Measurements from ENCODE around the gene MYPOP.

MYPOP gene

DNA sequence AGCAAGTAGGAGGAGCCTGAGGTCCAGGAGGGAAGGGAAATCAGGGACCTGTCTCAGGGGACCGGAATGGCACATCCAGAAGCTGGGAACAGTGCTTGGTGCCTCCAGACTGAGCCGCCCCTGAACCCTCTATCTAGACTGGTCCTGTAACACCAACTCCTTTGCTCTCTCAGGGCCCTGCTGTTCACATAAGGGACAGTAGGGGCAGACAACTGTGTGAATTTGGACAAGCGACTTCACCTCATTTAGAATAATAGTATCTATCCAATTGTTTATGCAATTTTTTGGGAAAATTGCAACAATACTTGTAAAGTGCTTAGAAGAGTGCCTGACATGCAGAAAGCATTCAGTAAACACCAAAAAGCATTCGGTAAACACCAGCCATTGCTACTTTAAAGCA lies 53.5 kb downstream of the MYPOP start:
- Histone ChIP-seq H3K4me1 (ENCODE audit: low read length) (no peaks in the 10 kb centered on the region), H3K9ac (ENCODE audit: low read length) (no peak overlapping the region), H3K9me3 (ENCODE audit: insufficient read depth, low read length) (no peaks in the 10 kb centered on the region), H3K79me2 (ENCODE audit: low read length) (peaks cover 7% of the 10 kb centered on the region; the same call in 1 of the 2 replicates), H3K36me3 (replicated peaks; ENCODE audit: low read depth, low read length) (peaks cover 75% of the 10 kb centered on the region), H3K4me2 (ENCODE audit: low read length) (no peak overlapping the region), H3K27ac (ENCODE audit: low read length) (no peak overlapping the region), H3K27me3 (ENCODE audit: low read depth, low read length) (no peaks in the 10 kb centered on the region), H2AFZ (ENCODE audit: low read depth, low read length) (no peak overlapping the region), H4K20me1 (ENCODE audit: insufficient read depth, low read length) (no peaks in the 10 kb centered on the region), H3K4me3 (ENCODE audit: low read length) (no peak overlapping the region)
- TF ChIP-seq EZH2phosphoT487 (IDR thresholded peaks at IDR 0.05; ENCODE audit: low read depth), result no peak
- TF ChIP-seq, protein P1, sequence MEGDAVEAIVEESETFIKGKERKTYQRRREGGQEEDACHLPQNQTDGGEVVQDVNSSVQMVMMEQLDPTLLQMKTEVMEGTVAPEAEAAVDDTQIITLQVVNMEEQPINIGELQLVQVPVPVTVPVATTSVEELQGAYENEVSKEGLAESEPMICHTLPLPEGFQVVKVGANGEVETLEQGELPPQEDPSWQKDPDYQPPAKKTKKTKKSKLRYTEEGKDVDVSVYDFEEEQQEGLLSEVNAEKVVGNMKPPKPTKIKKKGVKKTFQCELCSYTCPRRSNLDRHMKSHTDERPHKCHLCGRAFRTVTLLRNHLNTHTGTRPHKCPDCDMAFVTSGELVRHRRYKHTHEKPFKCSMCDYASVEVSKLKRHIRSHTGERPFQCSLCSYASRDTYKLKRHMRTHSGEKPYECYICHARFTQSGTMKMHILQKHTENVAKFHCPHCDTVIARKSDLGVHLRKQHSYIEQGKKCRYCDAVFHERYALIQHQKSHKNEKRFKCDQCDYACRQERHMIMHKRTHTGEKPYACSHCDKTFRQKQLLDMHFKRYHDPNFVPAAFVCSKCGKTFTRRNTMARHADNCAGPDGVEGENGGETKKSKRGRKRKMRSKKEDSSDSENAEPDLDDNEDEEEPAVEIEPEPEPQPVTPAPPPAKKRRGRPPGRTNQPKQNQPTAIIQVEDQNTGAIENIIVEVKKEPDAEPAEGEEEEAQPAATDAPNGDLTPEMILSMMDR (IDR thresholded peaks at IDR 0.05; ENCODE audit: low read depth, low read length), result no peak

DNA sequence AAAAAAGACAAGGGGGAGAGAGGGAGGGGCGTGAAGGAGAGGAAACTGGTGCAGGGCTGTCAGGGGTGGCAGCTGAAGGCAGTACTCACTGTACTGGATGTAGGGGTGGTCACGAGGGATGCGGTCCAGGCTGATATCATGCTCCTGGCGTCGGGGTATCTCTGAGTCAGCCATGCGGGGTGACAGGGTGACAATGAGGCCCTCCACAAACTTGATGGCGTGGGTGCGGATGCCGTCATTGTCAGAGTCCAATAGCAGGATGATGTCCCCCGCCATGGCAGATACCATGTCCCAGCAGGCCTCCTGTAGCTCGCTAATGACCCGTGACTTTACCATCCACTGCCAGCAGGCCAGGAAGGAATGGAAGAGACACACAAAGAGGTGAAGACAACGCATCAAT lies 54.8 kb downstream of the MYPOP start:
- no peak overlapping the region for H3K9ac ChIP-seq (ENCODE audit: low read length)
- no peaks in the 10 kb centered on the region for H3K4me1 ChIP-seq (ENCODE audit: low read length)
- peaks cover 7% of the 10 kb centered on the region; the same call in 1 of the 2 replicates for H3K79me2 ChIP-seq (ENCODE audit: low read length)
- no peak overlapping the region for H3K4me2 ChIP-seq (ENCODE audit: low read length)
- H3K9me3 ChIP-seq (ENCODE audit: insufficient read depth, low read length), result no peaks in the 10 kb centered on the region
- TF ChIP-seq EZH2phosphoT487 (IDR thresholded peaks at IDR 0.05; ENCODE audit: low read depth), result no peak
- TF ChIP-seq, protein P1 (IDR thresholded peaks at IDR 0.05; ENCODE audit: low read depth, low read length), result no peak
- no peak overlapping the region for H3K4me3 ChIP-seq (ENCODE audit: low read length)
- no peak overlapping the region for H3K27ac ChIP-seq (ENCODE audit: low read length)
- peaks cover 77% of the 10 kb centered on the region for H3K36me3 ChIP-seq (replicated peaks; ENCODE audit: low read depth, low read length)
- no peak overlapping the region for H2AFZ ChIP-seq (ENCODE audit: low read depth, low read length)
- no peaks in the 10 kb centered on the region for H4K20me1 ChIP-seq (ENCODE audit: insufficient read depth, low read length)
- H3K27me3 ChIP-seq (ENCODE audit: low read depth, low read length), result no peaks in the 10 kb centered on the region

GRCh38 chr19:45842198-45842597 lies 60.2 kb downstream of the MYPOP start:
- H3K27ac ChIP-seq (ENCODE audit: low read length), result no peak overlapping the region
- H3K79me2 ChIP-seq (ENCODE audit: low read length), result peaks cover 11% of the 10 kb centered on the region
- H3K4me3 ChIP-seq (ENCODE audit: low read length), result no peak overlapping the region
- H3K9ac ChIP-seq (ENCODE audit: low read length), result no peak overlapping the region
- no peak for TF ChIP-seq EZH2phosphoT487 (IDR thresholded peaks at IDR 0.05; ENCODE audit: low read depth)
- TF ChIP-seq, protein P1 (IDR thresholded peaks at IDR 0.05; ENCODE audit: low read depth, low read length), result no peak
- no peak overlapping the region for H3K4me2 ChIP-seq (ENCODE audit: low read length)
- H3K36me3 ChIP-seq (replicated peaks; ENCODE audit: low read depth, low read length), result peaks cover 74% of the 10 kb centered on the region
- H2AFZ ChIP-seq (ENCODE audit: low read depth, low read length), result no peak overlapping the region
- no peaks in the 10 kb centered on the region for H3K4me1 ChIP-seq (ENCODE audit: low read length)
- H3K27me3 ChIP-seq (ENCODE audit: low read depth, low read length), result no peaks in the 10 kb centered on the region
- no peaks in the 10 kb centered on the region for H3K9me3 ChIP-seq (ENCODE audit: insufficient read depth, low read length)
- no peaks in the 10 kb centered on the region for H4K20me1 ChIP-seq (ENCODE audit: insufficient read depth, low read length)

All from OCI-LY3 (cell line).